Measurements from ENCODE around the gene TOP3B.

TOP3B gene

GRCh38 chr22:22018825-22019658, 36.5 kb upstream of the TOP3B start:
- no peak for TF ChIP-seq CTCF (IDR thresholded peaks at IDR 0.05)

- TF ChIP-seq CTCF (IDR thresholded peaks at IDR 0.05): no peak
Measured at GRCh38 chr22:22015631-22016030, 33.0 kb upstream of the TOP3B start.

GRCh38 chr22:22014285-22014659, 31.7 kb upstream of the TOP3B start:
- TF ChIP-seq CTCF (IDR thresholded peaks at IDR 0.05): no peak

GRCh38 chr22:22013559-22014284, 31.1 kb upstream of the TOP3B start:
- TF ChIP-seq CTCF (IDR thresholded peaks at IDR 0.05): no peak

GRCh38 chr22:22011964-22012363, 29.4 kb upstream of the TOP3B start:
- no peak for TF ChIP-seq CTCF (IDR thresholded peaks at IDR 0.05)

- no peak for TF ChIP-seq CTCF (IDR thresholded peaks at IDR 0.05)
Measured at GRCh38 chr22:22010358-22010757, 27.8 kb upstream of the TOP3B start.

- no peak for TF ChIP-seq CTCF (IDR thresholded peaks at IDR 0.05)
Measured at GRCh38 chr22:22009661-22010060, 27.1 kb upstream of the TOP3B start.
